HUES6 (cell line): Measurements from ENCODE around the gene ARSH.
"Not testable (repeated sequence)": the region's sequence is repeated elsewhere in the genome, so short reads cannot be mapped to it uniquely, and the experiment has no call there.

Experiments
- H3K27ac ChIP-seq: 2 replicates; pipeline ENCODE4 v1.7.0; 2013; ENCODE audit warnings: low read depth, mild to moderate bottlenecking, low read length, inconsistent platforms
- H3K27me3 ChIP-seq: 2 replicates; pipeline ENCODE4 v1.6.1; 2013; ENCODE audit warnings: low read length; ENCODE audit not compliant: control insufficient read depth, insufficient read depth
- H3K36me3 ChIP-seq: 2 replicates; pipeline ENCODE4 v1.6.1; 2013; ENCODE audit warnings: low read length; ENCODE audit not compliant: control insufficient read depth, insufficient read depth
- H3K4me1 ChIP-seq: 2 replicates; pipeline ENCODE4 v1.6.1; 2013; ENCODE audit warnings: low read length; ENCODE audit not compliant: control insufficient read depth, insufficient read depth
- H3K4me3 ChIP-seq: 2 replicates; pipeline ENCODE4 v1.5.1; 2013; ENCODE audit warnings: low read depth, low read length
- H3K9ac ChIP-seq: one replicate; pipeline ENCODE4 v1.6.1; 2013; ENCODE audit warnings: mild to moderate bottlenecking, low read length
- H3K9me3 ChIP-seq: 2 replicates; pipeline ENCODE4 v1.6.1; 2013; ENCODE audit warnings: low read depth, low read length; ENCODE audit not compliant: control insufficient read depth, insufficient read depth

The ARSH gene

GRCh38 chrX:2969021-2969420 lies 37.3 kb upstream of the ARSH start:
- H3K36me3 ChIP-seq = no peaks in the 10 kb centered on the region
- H3K4me1 ChIP-seq = peaks cover 13% of the 10 kb centered on the region
- peaks cover 11% of the 10 kb centered on the region for H3K9me3 ChIP-seq
- no peak overlapping the region for H3K4me3 ChIP-seq
- no peaks in the 10 kb centered on the region; the same call in 1 of the 2 replicates for H3K27me3 ChIP-seq
- no peak overlapping the region for H3K27ac ChIP-seq
- H3K9ac ChIP-seq = no peak overlapping the region

- Histone ChIP-seq H3K36me3 (no peaks in the 10 kb centered on the region), H3K9me3 (peaks cover 11% of the 10 kb centered on the region), H3K4me1 (peaks cover 7% of the 10 kb centered on the region), H3K27me3 (no peaks in the 10 kb centered on the region; the same call in 1 of the 2 replicates), H3K27ac (no peak overlapping the region), H3K4me3 (no peak overlapping the region), H3K9ac (no peak overlapping the region)
Observed at GRCh38 chrX:2972391-2972790, 34.0 kb upstream of the ARSH start.

- Histone ChIP-seq H3K4me1 (no peaks in the 10 kb centered on the region), H3K27me3 (no peaks in the 10 kb centered on the region; the same call in 1 of the 2 replicates), H3K9me3 (peaks cover 15% of the 10 kb centered on the region), H3K36me3 (no peaks in the 10 kb centered on the region), H3K27ac (no peak overlapping the region), H3K9ac (no peak overlapping the region), H3K4me3 (no peak overlapping the region)
Observed at GRCh38 chrX:2974961-2975360, 31.4 kb upstream of the ARSH start.

GRCh38 chrX:2978639-2979038 lies 27.7 kb upstream of the ARSH start:
- not testable (repeated sequence) for H3K36me3 ChIP-seq, H3K27ac ChIP-seq, H3K27me3 ChIP-seq, H3K4me3 ChIP-seq, H3K9ac ChIP-seq, H3K4me1 ChIP-seq
- H3K9me3 ChIP-seq = peaks cover 25% of the 10 kb centered on the region

- H3K27me3 ChIP-seq = no peaks in the 10 kb centered on the region
- H3K9ac ChIP-seq = no peak overlapping the region
- no peak overlapping the region for H3K4me3 ChIP-seq
- H3K9me3 ChIP-seq = peaks cover 31% of the 10 kb centered on the region
- H3K4me1 ChIP-seq = no peaks in the 10 kb centered on the region
- no peaks in the 10 kb centered on the region for H3K36me3 ChIP-seq
- no peak overlapping the region for H3K27ac ChIP-seq
Observed at GRCh38 chrX:2984342-2984741, 22.0 kb upstream of the ARSH start.

GRCh38 chrX:2989565-2989964 lies 16.8 kb upstream of the ARSH start:
- no peaks in the 10 kb centered on the region for H3K36me3 ChIP-seq
- peaks cover 5% of the 10 kb centered on the region; the same call in 1 of the 2 replicates for H3K9me3 ChIP-seq
- no peaks in the 10 kb centered on the region for H3K4me1 ChIP-seq
- H3K27ac ChIP-seq = no peak overlapping the region
- no peaks in the 10 kb centered on the region for H3K27me3 ChIP-seq
- H3K9ac ChIP-seq = no peak overlapping the region
- H3K4me3 ChIP-seq = no peak overlapping the region

GRCh38 chrX:3010532-3010931 lies 4.2 kb downstream of the ARSH start:
- Histone ChIP-seq H3K4me3 (no peak overlapping the region), H3K36me3 (no peaks in the 10 kb centered on the region), H3K9me3 (peaks cover 47% of the 10 kb centered on the region)

GRCh38 chrX:3017492-3017891 lies 11.1 kb downstream of the ARSH start:
- Histone ChIP-seq H3K36me3 (no peaks in the 10 kb centered on the region), H3K9me3 (peaks cover 7% of the 10 kb centered on the region; the same call in 1 of the 2 replicates), H3K27ac (no peak overlapping the region), H3K4me3 (no peak overlapping the region), H3K9ac (no peak overlapping the region), H3K4me1 (no peaks in the 10 kb centered on the region), H3K27me3 (no peaks in the 10 kb centered on the region)

More at GRCh38 chrX:3010532-3010931, 4.2 kb downstream of the ARSH start:
- Histone ChIP-seq H3K27me3 (no peaks in the 10 kb centered on the region), H3K4me1 (no peaks in the 10 kb centered on the region), H3K9ac (no peak overlapping the region), H3K27ac (no peak overlapping the region)

- no peaks in the 10 kb centered on the region for H3K27me3 ChIP-seq
Observed at GRCh38 chrX:3024176-3024575, 17.8 kb downstream of the ARSH start.

GRCh38 chrX:3026074-3026815 lies 19.9 kb downstream of the ARSH start:
- Histone ChIP-seq H3K27me3 (no peaks in the 10 kb centered on the region), H3K4me3 (no peak overlapping the region), H3K27ac (no peak overlapping the region), H3K36me3 (no peaks in the 10 kb centered on the region), H3K9me3 (0 out of 2 replicates have a peak, but pooled peaks cover 7% of the 10 kb centered on the region), H3K9ac (no peak overlapping the region), H3K4me1 (no peaks in the 10 kb centered on the region)

More at GRCh38 chrX:3024176-3024575, 17.8 kb downstream of the ARSH start:
- Histone ChIP-seq H3K4me3 (no peak overlapping the region), H3K9me3 (no peaks in the 10 kb centered on the region), H3K36me3 (no peaks in the 10 kb centered on the region), H3K9ac (no peak overlapping the region), H3K4me1 (no peaks in the 10 kb centered on the region), H3K27ac (no peak overlapping the region)

GRCh38 chrX:3029129-3029528 lies 22.8 kb downstream of the ARSH start:
- H3K27me3 ChIP-seq = no peaks in the 10 kb centered on the region
- no peaks in the 10 kb centered on the region for H3K36me3 ChIP-seq
- H3K27ac ChIP-seq = no peak overlapping the region
- no peaks in the 10 kb centered on the region for H3K4me1 ChIP-seq
- H3K9ac ChIP-seq = no peak overlapping the region
- no peak overlapping the region for H3K4me3 ChIP-seq
- H3K9me3 ChIP-seq = peaks cover 10% of the 10 kb centered on the region
